ENCODE measurements around the gene GALNT14. TPM values are rescaled to one million over a fixed set of nuclear protein-coding genes. Genes with fewer than 3 reads are reported as not detected.

The GALNT14 gene
- total RNA-seq, 2 donors from 2014 or later = 0.15 to 1.0 TPM

DNA sequence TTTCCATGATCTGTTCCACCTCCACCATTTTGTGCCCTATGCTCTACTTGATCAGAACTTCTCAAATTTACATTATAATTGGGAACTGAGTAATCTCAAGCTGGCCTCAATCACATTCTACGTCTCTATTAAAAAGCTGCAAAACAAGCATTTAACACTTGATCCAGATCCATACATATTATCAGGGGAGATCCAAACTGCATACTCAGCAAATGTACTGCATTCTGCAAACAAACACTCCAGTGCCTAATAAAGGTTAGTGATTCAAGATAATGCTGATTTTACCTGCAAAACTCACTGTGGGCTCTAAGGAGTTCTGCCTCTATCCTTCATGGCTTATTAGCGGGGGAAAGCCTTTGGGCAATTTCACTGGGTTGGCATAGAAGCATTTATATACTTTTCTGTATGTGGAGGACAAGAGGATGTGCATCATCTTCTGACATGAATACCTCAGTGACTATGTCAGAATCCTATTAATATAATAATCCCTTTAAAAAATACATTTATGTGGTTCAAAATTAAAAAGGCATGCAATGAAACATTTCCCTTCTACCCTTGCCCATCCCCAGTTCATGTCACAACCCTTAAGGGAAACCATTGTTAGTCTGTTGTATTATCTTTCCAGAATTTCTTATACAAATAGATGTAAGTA is 40.2 kb downstream of the GALNT14 start:
- TF ChIP-seq, protein P1, sequence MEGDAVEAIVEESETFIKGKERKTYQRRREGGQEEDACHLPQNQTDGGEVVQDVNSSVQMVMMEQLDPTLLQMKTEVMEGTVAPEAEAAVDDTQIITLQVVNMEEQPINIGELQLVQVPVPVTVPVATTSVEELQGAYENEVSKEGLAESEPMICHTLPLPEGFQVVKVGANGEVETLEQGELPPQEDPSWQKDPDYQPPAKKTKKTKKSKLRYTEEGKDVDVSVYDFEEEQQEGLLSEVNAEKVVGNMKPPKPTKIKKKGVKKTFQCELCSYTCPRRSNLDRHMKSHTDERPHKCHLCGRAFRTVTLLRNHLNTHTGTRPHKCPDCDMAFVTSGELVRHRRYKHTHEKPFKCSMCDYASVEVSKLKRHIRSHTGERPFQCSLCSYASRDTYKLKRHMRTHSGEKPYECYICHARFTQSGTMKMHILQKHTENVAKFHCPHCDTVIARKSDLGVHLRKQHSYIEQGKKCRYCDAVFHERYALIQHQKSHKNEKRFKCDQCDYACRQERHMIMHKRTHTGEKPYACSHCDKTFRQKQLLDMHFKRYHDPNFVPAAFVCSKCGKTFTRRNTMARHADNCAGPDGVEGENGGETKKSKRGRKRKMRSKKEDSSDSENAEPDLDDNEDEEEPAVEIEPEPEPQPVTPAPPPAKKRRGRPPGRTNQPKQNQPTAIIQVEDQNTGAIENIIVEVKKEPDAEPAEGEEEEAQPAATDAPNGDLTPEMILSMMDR (IDR thresholded peaks at IDR 0.05) = no peak
- no peaks in the 10 kb centered on the region for H3K4me1 ChIP-seq
- H3K27ac ChIP-seq = no peak overlapping the region
- H3K27me3 ChIP-seq = no peaks in the 10 kb centered on the region
- DNase-seq (ENCODE audit: low spot score) = no peak
- H3K36me3 ChIP-seq = no peaks in the 10 kb centered on the region
- H3K9me3 ChIP-seq = no peaks in the 10 kb centered on the region
- H3K4me3 ChIP-seq = no peak overlapping the region

DNA sequence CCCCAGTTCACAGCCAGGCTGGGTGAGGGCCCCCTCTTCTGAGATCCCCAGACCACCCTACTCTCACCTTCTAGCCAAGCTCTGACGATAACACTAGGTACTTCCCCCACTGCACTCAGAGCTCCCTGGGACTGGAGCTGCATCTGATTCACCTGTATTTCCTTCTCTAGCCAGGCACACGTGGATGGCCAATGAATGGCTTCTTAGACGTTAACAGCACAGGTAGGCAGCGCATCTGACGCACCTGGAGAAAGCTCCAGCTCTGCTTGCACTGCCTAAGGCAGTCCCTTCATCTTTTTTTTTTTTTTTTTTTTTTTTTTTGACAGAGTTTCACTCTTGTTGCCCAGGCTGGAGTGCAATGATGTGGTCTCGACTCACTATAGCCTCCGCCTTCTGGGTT is 48.1 kb downstream of the GALNT14 start:
- no peak overlapping the region for H3K27ac ChIP-seq
- H3K4me1 ChIP-seq = no peaks in the 10 kb centered on the region
- no peaks in the 10 kb centered on the region for H3K9me3 ChIP-seq
- no peak overlapping the region for H3K4me3 ChIP-seq
- H3K27me3 ChIP-seq = no peaks in the 10 kb centered on the region
- TF ChIP-seq, protein P1 (IDR thresholded peaks at IDR 0.05) = no peak
- DNase-seq (ENCODE audit: low spot score) = no peak
- H3K36me3 ChIP-seq = no peaks in the 10 kb centered on the region

DNA sequence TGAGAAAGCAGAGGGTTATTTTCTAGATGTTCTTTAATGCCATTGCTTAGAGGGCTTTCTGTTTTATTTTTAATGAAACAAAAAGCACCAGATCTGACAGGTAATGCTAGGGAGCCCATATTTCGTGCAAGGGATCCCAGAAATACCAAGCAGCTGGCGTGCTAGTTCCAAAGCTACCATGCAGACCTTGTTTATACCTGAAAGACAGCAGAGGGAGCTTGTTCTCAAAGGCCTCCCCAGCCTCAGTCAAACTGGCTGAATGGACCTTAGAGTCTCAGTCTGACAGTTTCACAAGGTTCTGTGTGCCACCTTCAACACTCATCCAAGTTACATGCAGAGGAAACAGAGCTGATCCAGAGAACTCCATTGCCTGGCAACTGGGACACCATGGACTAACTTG is 48.6 kb downstream of the GALNT14 start:
- H3K9me3 ChIP-seq = no peaks in the 10 kb centered on the region
- H3K4me3 ChIP-seq = no peak overlapping the region
- no peaks in the 10 kb centered on the region for H3K4me1 ChIP-seq
- no peak overlapping the region for H3K27ac ChIP-seq
- TF ChIP-seq, protein P1 (IDR thresholded peaks at IDR 0.05) = no peak
- no peaks in the 10 kb centered on the region for H3K36me3 ChIP-seq
- DNase-seq (ENCODE audit: low spot score) = no peak
- no peaks in the 10 kb centered on the region for H3K27me3 ChIP-seq

DNA sequence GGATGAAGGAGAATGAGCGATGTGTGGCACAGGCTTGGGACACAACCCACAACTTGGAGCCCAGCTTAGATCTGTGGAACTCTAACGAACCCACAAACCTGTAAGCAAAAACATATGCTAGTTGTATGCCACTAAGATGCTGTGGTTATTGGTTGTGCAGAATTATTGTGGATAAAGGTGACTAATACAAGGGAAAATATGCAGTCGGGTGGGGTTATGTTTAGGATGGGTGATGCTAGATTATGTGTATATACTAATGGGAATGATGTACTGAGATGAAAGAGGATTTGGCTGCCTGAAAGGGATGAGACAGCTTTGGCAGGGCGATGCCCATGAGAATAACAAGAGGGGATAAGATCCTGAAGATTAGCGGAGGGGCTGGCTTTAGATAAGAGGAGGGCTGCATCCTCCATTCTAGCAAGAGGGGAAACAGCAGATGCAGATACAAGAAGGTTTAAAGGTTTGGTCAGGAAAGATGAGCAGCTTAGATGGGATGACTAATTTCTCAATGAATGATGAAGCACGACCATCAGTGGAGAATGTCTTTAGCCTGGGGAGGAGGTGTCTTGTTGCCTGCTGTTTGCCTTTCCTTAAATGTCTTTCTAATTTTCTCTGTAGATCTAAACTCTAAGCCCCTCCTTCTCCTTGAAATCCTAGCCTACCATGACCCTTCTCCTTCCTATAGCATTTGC is 49.6 kb downstream of the GALNT14 start:
- H3K4me3 ChIP-seq = no peak overlapping the region
- H3K27me3 ChIP-seq = no peaks in the 10 kb centered on the region
- no peaks in the 10 kb centered on the region for H3K4me1 ChIP-seq
- no peaks in the 10 kb centered on the region for H3K9me3 ChIP-seq
- no peaks in the 10 kb centered on the region for H3K36me3 ChIP-seq
- no peak for DNase-seq (ENCODE audit: low spot score)
- TF ChIP-seq, protein P1 (IDR thresholded peaks at IDR 0.05) = no peak
- no peak overlapping the region for H3K27ac ChIP-seq

DNA sequence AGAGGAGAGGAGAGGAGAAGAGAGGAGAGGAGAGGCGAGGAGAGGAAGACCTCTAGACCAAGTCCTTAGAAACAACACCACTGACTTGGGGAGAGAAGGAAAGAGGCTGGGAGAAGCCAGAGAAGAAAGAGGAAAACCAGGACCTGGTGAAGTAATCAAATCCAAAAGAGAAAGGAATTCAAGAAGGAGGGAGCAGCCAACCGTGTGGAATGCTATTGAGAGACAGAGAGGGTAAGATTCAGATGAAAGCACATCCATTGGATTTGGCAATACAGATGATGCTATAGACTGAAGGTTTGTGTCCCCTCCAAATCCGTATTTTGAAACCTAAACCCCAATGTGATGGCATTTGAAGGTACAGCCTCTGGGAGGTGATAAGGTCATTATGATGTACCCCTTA is 50.7 kb downstream of the GALNT14 start:
- Histone ChIP-seq H3K36me3 (no peaks in the 10 kb centered on the region), H3K27me3 (no peaks in the 10 kb centered on the region), H3K4me3 (no peak overlapping the region), H3K27ac (no peak overlapping the region), H3K9me3 (no peaks in the 10 kb centered on the region), H3K4me1 (no peaks in the 10 kb centered on the region)
- no peak for DNase-seq (ENCODE audit: low spot score)
- TF ChIP-seq, protein P1 (IDR thresholded peaks at IDR 0.05) = no peak

Data from right atrium auricular region (tissue), 2 donors.